ENCODE results near the gene MYD88. TPM values are rescaled to one million over a fixed set of nuclear protein-coding genes. Genes with fewer than 3 reads are reported as not detected.

MYD88 gene
- total and polyA plus RNA-seq, 9 of the 15 experiments (the other 6 are each of a cell fraction or from before 2014, with no cell fraction given), result 3.2 to 47.3 (median 27.6) TPM

- TF ChIP-seq ZNF407 (IDR thresholded peaks at IDR 0.05; ENCODE audit: low read depth), result no peak
- TF ChIP-seq HDAC1 (IDR thresholded peaks at IDR 0.05), result peak in 1 of 2 experiments; percentile 7; a peak in 2 of 4 replicates
- TF ChIP-seq ZNF197 (CRISPR knock-in tag; IDR thresholded peaks at IDR 0.05; ENCODE audit: low read depth), result no peak
- TF ChIP-seq CEBPG (CRISPR knock-in tag; IDR thresholded peaks at IDR 0.05), result no peak
- no peak for TF ChIP-seq CEBPG (tag; conservative IDR thresholded peaks at IDR 0.05 in 1 of 2, IDR thresholded peaks at IDR 0.05 in 1 of 2)
- no peak for TF ChIP-seq THRAP3 (IDR thresholded peaks at IDR 0.05; ENCODE audit: borderline replicate concordance)
- no peak for TF ChIP-seq ID3 (CRISPR knock-in tag; IDR thresholded peaks at IDR 0.05)
- no peak; the same call in 1 of the 2 replicates for TF ChIP-seq ID3 (tag; IDR thresholded peaks at IDR 0.05)
- TF ChIP-seq FOXM1 (IDR thresholded peaks at IDR 0.05; ENCODE audit: low read depth), result no peak
- TF ChIP-seq FOXM1 (CRISPR knock-in tag; IDR thresholded peaks at IDR 0.05; ENCODE audit: low read depth), result no peak; the same call in 1 of the 2 replicates
- TF ChIP-seq RCOR1 (IDR thresholded peaks at IDR 0.05; ENCODE audit: borderline replicate concordance in 1 of 2, low read depth in 2 of 2, low read length in 2 of 2), result peak in 1 of 2 experiments; percentile 2; a peak in 1 of 4 replicates
- 0 out of 2 replicates have a peak, but pooled peaks have one; percentile 17 for TF ChIP-seq ZNF75A (CRISPR knock-in tag; IDR thresholded peaks at IDR 0.05)
- peak; percentile 95 for TF ChIP-seq PKNOX1 (IDR thresholded peaks at IDR 0.05)
- 0 out of 2 replicates have a peak, but pooled peaks have one; percentile 23 for TF ChIP-seq ZBTB12 (CRISPR knock-in tag; IDR thresholded peaks at IDR 0.05)
- no peak for TF ChIP-seq ZNF764 (CRISPR knock-in tag; IDR thresholded peaks at IDR 0.05; ENCODE audit: low read depth)
- no peak for TF ChIP-seq FIP1L1 (IDR thresholded peaks at IDR 0.05; ENCODE audit: low read depth, low read length, poor library complexity, severe bottlenecking)
Measured at GRCh38 chr3:38136777-38137614, 1.5 kb upstream of the MYD88 start, which contains the start of gene ACAA1 (continued).
